ENCODE data around the gene NAMPT.

DNA sequence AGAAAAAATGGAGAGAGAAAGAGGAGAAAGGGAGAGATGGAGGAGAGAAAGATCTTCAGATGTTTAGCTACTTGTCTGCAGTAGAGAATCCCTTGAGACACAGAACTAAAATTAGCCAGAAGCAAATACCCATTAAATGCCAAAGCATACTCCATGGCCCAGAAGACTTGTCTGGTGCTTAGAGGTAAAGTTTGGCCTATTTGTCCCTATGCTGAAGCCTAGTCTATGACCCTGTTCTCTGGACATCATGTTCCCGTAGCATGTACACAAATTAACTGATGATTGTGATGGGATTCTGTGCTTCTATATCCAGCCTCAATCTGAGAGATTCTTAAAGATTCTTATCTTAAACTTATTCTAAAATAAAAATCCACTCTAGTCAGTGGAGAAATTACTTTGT, 85.8 kb downstream of the NAMPT start:
- no peak for TF ChIP-seq CEBPB (IDR thresholded peaks at IDR 0.05)
- TF ChIP-seq, protein P1, sequence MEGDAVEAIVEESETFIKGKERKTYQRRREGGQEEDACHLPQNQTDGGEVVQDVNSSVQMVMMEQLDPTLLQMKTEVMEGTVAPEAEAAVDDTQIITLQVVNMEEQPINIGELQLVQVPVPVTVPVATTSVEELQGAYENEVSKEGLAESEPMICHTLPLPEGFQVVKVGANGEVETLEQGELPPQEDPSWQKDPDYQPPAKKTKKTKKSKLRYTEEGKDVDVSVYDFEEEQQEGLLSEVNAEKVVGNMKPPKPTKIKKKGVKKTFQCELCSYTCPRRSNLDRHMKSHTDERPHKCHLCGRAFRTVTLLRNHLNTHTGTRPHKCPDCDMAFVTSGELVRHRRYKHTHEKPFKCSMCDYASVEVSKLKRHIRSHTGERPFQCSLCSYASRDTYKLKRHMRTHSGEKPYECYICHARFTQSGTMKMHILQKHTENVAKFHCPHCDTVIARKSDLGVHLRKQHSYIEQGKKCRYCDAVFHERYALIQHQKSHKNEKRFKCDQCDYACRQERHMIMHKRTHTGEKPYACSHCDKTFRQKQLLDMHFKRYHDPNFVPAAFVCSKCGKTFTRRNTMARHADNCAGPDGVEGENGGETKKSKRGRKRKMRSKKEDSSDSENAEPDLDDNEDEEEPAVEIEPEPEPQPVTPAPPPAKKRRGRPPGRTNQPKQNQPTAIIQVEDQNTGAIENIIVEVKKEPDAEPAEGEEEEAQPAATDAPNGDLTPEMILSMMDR (IDR thresholded peaks at IDR 0.05), result no peak
- no peak for TF ChIP-seq EP300 (IDR thresholded peaks at IDR 0.05)
- TF ChIP-seq POLR2A (IDR thresholded peaks at IDR 0.05; ENCODE audit: low read length), result no peak
- no peak for TF ChIP-seq HEYL (CRISPR knock-in tag; IDR thresholded peaks at IDR 0.05)

All from A549 (cell line).